ENCODE measurements around the gene LMAN1L.
A peak's percentile ranks its signal among the peaks of the same experiment; 100 is the strongest.

Gene LMAN1L

DNA sequence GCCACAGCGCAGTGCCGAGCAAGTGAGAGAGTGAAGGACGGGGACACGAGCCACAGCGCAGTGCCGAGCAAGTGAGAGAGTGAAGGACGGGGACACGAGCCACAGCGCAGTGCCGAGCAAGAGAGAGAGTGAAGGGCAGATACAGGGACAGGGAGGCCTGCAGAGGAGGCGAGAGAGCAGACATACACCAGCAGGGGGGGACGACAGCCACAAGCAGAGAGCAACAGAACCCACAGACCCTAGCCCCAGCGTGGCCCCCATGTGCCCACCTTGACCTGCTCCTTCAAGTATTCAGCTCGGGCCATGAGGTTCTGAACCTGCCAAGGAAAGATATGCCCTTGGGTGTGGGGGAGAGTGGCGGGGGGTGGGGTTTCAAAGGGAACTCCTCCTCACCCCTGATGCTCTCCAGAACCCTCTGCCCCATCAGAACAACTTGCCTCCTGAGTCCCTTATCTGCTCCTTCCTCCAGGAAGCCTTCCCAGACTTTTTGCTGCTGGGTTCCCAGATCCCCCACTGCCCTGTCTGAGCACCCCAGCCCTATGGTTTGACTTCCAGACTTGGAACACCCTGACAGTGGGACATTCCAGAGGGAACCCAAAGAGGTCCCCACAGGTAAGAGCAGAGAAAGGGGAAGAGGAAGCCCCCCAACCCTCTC, 25.0 kb downstream of the LMAN1L start:
- TF ChIP-seq, protein P1, sequence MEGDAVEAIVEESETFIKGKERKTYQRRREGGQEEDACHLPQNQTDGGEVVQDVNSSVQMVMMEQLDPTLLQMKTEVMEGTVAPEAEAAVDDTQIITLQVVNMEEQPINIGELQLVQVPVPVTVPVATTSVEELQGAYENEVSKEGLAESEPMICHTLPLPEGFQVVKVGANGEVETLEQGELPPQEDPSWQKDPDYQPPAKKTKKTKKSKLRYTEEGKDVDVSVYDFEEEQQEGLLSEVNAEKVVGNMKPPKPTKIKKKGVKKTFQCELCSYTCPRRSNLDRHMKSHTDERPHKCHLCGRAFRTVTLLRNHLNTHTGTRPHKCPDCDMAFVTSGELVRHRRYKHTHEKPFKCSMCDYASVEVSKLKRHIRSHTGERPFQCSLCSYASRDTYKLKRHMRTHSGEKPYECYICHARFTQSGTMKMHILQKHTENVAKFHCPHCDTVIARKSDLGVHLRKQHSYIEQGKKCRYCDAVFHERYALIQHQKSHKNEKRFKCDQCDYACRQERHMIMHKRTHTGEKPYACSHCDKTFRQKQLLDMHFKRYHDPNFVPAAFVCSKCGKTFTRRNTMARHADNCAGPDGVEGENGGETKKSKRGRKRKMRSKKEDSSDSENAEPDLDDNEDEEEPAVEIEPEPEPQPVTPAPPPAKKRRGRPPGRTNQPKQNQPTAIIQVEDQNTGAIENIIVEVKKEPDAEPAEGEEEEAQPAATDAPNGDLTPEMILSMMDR (IDR thresholded peaks at IDR 0.05; ENCODE audit: low read depth, low read length, missing control alignments) = no peak
- DNase-seq (ENCODE audit: low read depth) = no peak
- H3K4me3 ChIP-seq (ENCODE audit: low read depth, low read length) = no peak overlapping the region

DNA sequence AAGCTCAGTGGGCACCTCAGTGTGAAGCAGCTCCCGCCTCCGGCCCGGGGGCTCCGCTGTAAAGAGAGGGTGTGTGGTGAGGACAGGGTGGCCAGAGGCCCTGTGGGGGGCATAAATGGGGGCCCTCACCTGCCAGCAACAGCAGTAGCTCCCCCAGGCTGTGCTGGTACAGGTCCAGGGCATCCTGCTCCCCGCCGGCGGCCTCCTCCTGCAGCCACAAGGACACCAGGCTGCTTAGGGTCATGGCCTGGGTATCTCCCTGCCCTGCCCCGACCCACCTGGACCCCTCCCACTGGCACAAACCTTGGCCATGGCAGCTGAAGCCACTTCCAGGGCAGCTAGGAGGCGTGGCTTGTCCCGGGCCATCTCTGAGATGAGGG, 25.5 kb downstream of the LMAN1L start:
- no peak overlapping the region for H3K4me3 ChIP-seq (ENCODE audit: low read depth, low read length)
- TF ChIP-seq, protein P1 (IDR thresholded peaks at IDR 0.05; ENCODE audit: low read depth, low read length, missing control alignments) = no peak
- DNase-seq (ENCODE audit: low read depth) = no peak

DNA sequence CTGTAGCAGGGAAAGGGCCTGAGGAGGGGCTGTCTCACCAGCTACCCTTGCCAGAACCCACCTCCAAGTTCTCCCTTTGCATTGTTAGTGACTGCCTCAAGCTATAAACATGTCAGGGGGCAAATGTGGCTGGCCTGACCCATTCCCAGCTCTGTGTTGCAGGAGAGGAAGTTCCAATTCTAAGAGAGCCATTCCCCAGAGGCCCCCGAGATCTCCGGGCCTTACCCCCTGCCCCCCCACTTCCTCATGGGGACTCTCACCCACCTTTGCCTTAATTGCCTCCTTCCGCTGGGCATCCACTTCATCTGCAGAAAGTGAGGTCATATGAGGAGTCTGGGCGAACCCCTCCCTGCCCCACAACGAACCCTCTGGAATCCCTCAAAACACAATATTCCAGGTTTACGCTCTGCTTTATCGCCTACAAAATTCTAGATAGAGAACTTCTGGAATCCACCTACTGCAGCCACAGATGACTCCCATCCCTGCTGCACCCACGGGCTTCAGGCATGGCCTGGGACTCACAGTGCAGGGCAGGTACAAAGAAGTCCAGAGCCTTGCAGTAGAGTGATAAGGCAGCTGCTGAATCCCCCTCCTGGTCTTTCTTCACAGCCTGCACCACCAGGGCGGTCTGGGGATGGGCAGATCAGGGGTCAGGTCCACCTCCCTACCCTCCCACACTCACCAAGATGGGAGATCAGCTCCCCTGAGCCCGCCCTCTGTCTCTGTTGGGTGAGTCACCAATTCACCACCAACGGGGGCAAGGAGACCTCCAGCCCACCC, 26.3 kb downstream of the LMAN1L start:
- H3K4me3 ChIP-seq (ENCODE audit: low read depth, low read length) = no peak overlapping the region
- TF ChIP-seq, protein P1 (IDR thresholded peaks at IDR 0.05; ENCODE audit: low read depth, low read length, missing control alignments) = no peak
- DNase-seq (ENCODE audit: low read depth) = no peak

DNA sequence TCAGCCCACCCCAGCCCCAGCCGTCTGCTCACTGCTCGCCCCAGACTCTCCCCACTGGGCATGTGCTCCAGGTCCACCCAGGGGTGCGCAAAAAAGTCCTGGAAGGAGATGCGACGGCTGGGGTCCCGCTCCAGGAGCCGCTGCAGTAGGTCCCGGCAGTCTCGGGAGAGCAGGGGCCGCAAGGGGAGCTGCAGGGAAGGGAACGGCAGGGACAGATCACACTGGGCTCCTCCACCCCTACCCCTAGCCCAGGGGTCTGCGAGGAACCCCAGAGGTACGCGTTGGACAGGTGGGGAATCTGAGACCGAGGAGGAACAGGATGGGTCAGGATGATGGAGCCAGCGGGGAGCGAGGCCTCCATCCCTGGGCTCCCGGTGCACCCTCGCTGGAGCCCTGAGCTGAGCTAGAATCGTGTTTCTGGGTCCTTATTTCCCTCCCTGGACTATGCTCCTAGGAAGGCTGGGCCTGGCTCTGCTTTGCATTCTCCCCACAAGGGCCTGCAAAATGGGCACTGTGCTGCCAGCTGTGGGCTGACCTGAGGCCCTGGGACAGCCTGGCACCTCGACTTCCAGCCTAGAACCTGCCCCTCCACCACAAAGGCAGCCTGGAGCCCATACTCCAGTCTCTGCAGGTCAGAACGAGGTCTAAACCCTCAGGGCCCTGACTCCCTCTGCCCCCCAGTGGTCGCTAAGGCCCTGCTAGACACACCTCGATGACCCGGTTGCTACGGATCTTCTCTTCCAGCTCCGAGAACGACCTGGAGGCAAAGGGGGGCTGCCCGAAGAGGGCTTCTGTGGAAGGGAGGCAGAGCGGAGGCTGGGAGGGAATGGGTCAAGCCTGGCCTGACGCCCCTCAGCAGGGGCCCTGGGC, 27.1 kb downstream of the LMAN1L start:
- no peak overlapping the region for H3K4me3 ChIP-seq (ENCODE audit: low read depth, low read length)
- no peak for DNase-seq (ENCODE audit: low read depth)
- TF ChIP-seq, protein P1 (IDR thresholded peaks at IDR 0.05; ENCODE audit: low read depth, low read length, missing control alignments) = peak; percentile 19

DNA sequence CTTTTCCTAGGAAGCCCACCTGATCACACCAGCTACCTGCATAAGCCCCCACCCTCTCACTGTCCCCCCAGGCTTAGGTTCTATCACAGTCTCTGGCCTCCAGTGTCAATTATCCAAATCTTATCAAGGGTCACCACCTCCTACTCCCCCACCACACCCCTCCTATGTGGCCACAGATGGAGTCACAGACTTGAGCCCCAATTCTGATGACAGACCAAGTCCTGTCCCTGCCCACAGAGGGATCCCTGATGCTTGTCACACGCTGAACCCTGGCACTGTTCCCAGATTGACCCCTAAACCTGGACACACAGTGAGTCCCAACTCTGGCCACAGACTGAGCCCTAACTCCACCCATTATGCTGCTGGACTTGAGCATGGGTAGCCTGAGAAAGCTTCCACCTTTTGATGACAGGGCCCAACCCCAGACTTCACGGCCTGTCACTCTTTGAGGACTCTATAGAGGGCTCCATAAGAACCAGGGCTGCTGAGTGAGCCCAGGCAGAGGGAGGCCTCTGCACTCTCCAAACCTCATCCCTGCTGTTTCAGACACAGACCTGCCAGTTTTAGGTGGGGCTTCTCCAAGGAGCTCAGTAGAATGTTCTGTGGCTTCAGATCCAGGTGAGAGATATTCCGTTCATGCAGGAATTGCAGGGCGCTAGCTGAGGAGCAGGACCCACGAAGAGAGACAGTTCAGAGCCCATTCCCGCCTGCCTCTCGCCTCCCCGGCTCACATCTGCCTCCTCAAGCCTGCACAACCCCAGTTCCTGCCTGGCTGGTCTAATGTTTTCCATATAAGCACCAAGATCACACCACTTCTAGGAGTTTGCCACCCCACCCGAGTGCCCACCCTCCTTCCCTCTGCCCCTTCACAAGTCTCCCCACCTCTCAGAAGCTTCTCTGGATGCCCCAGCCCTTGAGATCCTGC, 28.5 kb downstream of the LMAN1L start:
- no peak for DNase-seq (ENCODE audit: low read depth)
- H3K4me3 ChIP-seq (ENCODE audit: low read depth, low read length) = no peak overlapping the region

More for the DNA sequence above, 28.5 kb downstream of the LMAN1L start:
- TF ChIP-seq, protein P1 (IDR thresholded peaks at IDR 0.05; ENCODE audit: low read depth, low read length, missing control alignments) = no peak
